ENCODE data around the gene WAS. TPM values are rescaled to one million over a fixed set of nuclear protein-coding genes. Genes with fewer than 3 reads are reported as not detected.

Gene WAS
- total and polyA plus RNA-seq, 2 of the 8 experiments (the other 6 are each of a cell fraction or from before 2014, with no cell fraction given): 0.63 to 0.65 TPM

- TF ChIP-seq TCF12 (IDR thresholded peaks at IDR 0.05; ENCODE audit: low read depth, low read length): no peak
- no peak for TF ChIP-seq ZNF274 (IDR thresholded peaks at IDR 0.05; ENCODE audit: borderline replicate concordance, extremely low read depth, low read length)
- no peak for TF ChIP-seq RBBP5 (IDR thresholded peaks at IDR 0.05; ENCODE audit: borderline replicate concordance, low read depth, low read length)
- TF ChIP-seq CHD2 (IDR thresholded peaks at IDR 0.05; ENCODE audit: low read length): no peak
- no peak for TF ChIP-seq CHD7 (IDR thresholded peaks at IDR 0.05; ENCODE audit: insufficient replicate concordance, low read length)
- TF ChIP-seq SIX5 (IDR thresholded peaks at IDR 0.05; ENCODE audit: low read depth, low read length): no peak
Observed at GRCh38 chrX:48663241-48663640, 20.4 kb upstream of the WAS start (continued).

Measured in H1 (cell line).